ENCODE results near the gene RGR.

DNA sequence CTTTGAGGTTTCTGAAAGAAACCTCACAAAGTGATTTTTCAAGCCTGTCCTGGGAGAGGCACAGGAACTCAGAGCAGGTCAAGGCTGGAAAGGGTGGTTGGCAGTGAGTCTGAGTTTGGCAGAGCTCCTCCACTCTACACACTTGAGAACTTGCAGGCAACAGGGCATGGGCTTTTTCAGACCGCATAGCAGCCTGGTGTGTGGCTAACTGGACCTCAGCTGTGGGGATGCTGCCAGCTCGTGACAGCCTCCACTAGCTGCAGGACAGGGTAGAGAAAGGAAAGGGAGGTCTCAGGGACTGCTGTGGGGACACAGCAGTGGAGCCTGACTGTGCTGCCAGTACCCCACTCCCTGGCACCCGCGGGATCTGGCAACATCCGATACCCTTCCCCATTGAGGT lies 47.9 kb upstream of the RGR start:
- TF ChIP-seq, protein P1, sequence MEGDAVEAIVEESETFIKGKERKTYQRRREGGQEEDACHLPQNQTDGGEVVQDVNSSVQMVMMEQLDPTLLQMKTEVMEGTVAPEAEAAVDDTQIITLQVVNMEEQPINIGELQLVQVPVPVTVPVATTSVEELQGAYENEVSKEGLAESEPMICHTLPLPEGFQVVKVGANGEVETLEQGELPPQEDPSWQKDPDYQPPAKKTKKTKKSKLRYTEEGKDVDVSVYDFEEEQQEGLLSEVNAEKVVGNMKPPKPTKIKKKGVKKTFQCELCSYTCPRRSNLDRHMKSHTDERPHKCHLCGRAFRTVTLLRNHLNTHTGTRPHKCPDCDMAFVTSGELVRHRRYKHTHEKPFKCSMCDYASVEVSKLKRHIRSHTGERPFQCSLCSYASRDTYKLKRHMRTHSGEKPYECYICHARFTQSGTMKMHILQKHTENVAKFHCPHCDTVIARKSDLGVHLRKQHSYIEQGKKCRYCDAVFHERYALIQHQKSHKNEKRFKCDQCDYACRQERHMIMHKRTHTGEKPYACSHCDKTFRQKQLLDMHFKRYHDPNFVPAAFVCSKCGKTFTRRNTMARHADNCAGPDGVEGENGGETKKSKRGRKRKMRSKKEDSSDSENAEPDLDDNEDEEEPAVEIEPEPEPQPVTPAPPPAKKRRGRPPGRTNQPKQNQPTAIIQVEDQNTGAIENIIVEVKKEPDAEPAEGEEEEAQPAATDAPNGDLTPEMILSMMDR (IDR thresholded peaks at IDR 0.05): no peak
- TF ChIP-seq POLR2A (IDR thresholded peaks at IDR 0.05): no peak
